ENCODE data around the gene AGBL4. TPM values are rescaled to one million over a fixed set of nuclear protein-coding genes. Genes with fewer than 3 reads are reported as not detected.

Gene AGBL4
- total RNA-seq, 6 experiments from 2014 or later: not detected

GRCh38 chr1:48793863-48794262 lies 1229.9 kb downstream of the AGBL4 start:
- H3K4me3 Mint-ChIP-seq: no peak overlapping the region
- TF ChIP-seq, protein P1, sequence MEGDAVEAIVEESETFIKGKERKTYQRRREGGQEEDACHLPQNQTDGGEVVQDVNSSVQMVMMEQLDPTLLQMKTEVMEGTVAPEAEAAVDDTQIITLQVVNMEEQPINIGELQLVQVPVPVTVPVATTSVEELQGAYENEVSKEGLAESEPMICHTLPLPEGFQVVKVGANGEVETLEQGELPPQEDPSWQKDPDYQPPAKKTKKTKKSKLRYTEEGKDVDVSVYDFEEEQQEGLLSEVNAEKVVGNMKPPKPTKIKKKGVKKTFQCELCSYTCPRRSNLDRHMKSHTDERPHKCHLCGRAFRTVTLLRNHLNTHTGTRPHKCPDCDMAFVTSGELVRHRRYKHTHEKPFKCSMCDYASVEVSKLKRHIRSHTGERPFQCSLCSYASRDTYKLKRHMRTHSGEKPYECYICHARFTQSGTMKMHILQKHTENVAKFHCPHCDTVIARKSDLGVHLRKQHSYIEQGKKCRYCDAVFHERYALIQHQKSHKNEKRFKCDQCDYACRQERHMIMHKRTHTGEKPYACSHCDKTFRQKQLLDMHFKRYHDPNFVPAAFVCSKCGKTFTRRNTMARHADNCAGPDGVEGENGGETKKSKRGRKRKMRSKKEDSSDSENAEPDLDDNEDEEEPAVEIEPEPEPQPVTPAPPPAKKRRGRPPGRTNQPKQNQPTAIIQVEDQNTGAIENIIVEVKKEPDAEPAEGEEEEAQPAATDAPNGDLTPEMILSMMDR (IDR thresholded peaks at IDR 0.05): no peak
- DNase-seq: no peak
- H3K9me3 Mint-ChIP-seq: peaks cover 43% of the 10 kb centered on the region
- H3K4me1 Mint-ChIP-seq (ENCODE audit: low read depth): no peaks in the 10 kb centered on the region
- H3K27me3 Mint-ChIP-seq (ENCODE audit: insufficient read depth): no peaks in the 10 kb centered on the region; the same call in none of the 2 replicates
- H3K36me3 Mint-ChIP-seq (ENCODE audit: low read depth): no peaks in the 10 kb centered on the region
- H3K27ac Mint-ChIP-seq: no peak overlapping the region

DNA sequence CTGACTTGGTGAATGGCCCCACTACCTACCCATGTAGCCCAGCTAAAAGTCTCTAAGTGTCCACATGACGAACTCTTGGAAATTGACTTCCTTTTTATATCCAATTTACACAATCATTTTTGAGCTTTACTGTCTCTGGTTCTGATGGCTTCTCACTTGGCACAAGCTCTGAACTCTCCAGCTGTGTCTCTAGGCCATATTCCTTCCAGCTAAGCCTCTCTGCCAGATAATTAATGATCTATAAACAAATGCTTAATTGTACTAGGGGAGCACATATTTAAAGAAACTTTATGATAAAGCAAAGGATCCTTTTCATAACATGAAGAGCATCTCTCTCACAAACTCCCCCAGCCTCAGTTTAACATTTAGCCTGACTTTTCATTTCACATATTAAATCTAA lies 1230.8 kb downstream of the AGBL4 start:
- H3K4me1 Mint-ChIP-seq (ENCODE audit: low read depth): no peaks in the 10 kb centered on the region
- no peaks in the 10 kb centered on the region for H3K36me3 Mint-ChIP-seq (ENCODE audit: low read depth)
- H3K27me3 Mint-ChIP-seq (ENCODE audit: insufficient read depth): no peaks in the 10 kb centered on the region; the same call in none of the 2 replicates
- no peak for DNase-seq
- TF ChIP-seq, protein P1 (IDR thresholded peaks at IDR 0.05): no peak
- no peak overlapping the region for H3K27ac Mint-ChIP-seq
- H3K4me3 Mint-ChIP-seq: no peak overlapping the region
- H3K9me3 Mint-ChIP-seq: peaks cover 35% of the 10 kb centered on the region

- H3K4me3 Mint-ChIP-seq: no peak overlapping the region
- no peak overlapping the region for H3K27ac Mint-ChIP-seq
- peaks cover 40% of the 10 kb centered on the region for H3K9me3 Mint-ChIP-seq
- no peaks in the 10 kb centered on the region; the same call in none of the 2 replicates for H3K27me3 Mint-ChIP-seq (ENCODE audit: insufficient read depth)
- H3K36me3 Mint-ChIP-seq (ENCODE audit: low read depth): no peaks in the 10 kb centered on the region
- TF ChIP-seq, protein P1 (IDR thresholded peaks at IDR 0.05): no peak
- no peaks in the 10 kb centered on the region for H3K4me1 Mint-ChIP-seq (ENCODE audit: low read depth)
- DNase-seq: no peak
These were observed 1233.4 kb downstream of the AGBL4 start for GRCh38 chr1:48790397-48790796.

GRCh38 chr1:48789903-48790302 lies 1233.9 kb downstream of the AGBL4 start:
- DNase-seq: no peak
- Mint-ChIP-seq H3K4me1 (ENCODE audit: low read depth) (no peaks in the 10 kb centered on the region), H3K36me3 (ENCODE audit: low read depth) (no peaks in the 10 kb centered on the region), H3K4me3 (no peak overlapping the region), H3K27ac (no peak overlapping the region), H3K27me3 (ENCODE audit: insufficient read depth) (no peaks in the 10 kb centered on the region; the same call in none of the 2 replicates), H3K9me3 (peaks cover 36% of the 10 kb centered on the region)
- TF ChIP-seq, protein P1 (IDR thresholded peaks at IDR 0.05): no peak

DNA sequence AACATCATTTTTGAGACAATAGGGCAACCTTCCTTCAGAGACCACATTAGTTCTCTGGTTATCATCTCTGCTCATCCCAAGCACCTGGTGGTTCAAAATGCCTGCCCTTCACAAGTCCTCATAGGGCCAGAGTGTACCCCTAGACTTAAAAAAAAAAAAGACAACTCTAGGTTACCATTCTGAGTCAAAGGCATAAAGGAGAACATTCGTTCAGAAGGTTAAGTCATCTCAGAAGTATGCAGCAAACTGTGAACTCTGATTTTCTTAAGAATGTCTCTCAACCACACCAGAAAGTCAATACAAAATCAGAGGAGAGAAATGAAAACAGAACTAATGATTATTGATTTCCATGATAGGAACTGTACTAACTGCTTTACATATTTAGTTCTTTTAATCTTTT lies 1237.9 kb downstream of the AGBL4 start:
- no peak overlapping the region for H3K27ac Mint-ChIP-seq
- TF ChIP-seq, protein P1 (IDR thresholded peaks at IDR 0.05): no peak
- H3K4me1 Mint-ChIP-seq (ENCODE audit: low read depth): no peaks in the 10 kb centered on the region
- no peaks in the 10 kb centered on the region for H3K36me3 Mint-ChIP-seq (ENCODE audit: low read depth)
- no peak for DNase-seq
- peaks cover 43% of the 10 kb centered on the region for H3K9me3 Mint-ChIP-seq
- no peak overlapping the region for H3K4me3 Mint-ChIP-seq
- peaks cover 1% of the 10 kb centered on the region for H3K27me3 Mint-ChIP-seq (ENCODE audit: insufficient read depth)

- H3K36me3 Mint-ChIP-seq (ENCODE audit: low read depth): no peaks in the 10 kb centered on the region
- TF ChIP-seq, protein P1 (IDR thresholded peaks at IDR 0.05): no peak
- no peak overlapping the region for H3K4me3 Mint-ChIP-seq
- no peaks in the 10 kb centered on the region for H3K4me1 Mint-ChIP-seq (ENCODE audit: low read depth)
- H3K27me3 Mint-ChIP-seq (ENCODE audit: insufficient read depth): peaks cover 2% of the 10 kb centered on the region
- peaks cover 38% of the 10 kb centered on the region for H3K9me3 Mint-ChIP-seq
- DNase-seq: no peak
- no peak overlapping the region for H3K27ac Mint-ChIP-seq
These were observed 1239.5 kb downstream of the AGBL4 start for GRCh38 chr1:48784301-48784700.
